Sigmoid colon (tissue), 7 donors: ENCODE results near the gene RNH1. TPM values are rescaled to one million over a fixed set of nuclear protein-coding genes. Genes with fewer than 3 reads are reported as not detected.

Source experiments
- DNase-seq: peaks from one replicate; pipeline ENCODE4 v3.0.0-alpha.2; 2019
- H3K27ac ChIP-seq, 4 donors: fragments of 200-600 bp; sonication (generic); one replicate each; pipeline ENCODE4 v1.5.1; 2016 to 2019; ENCODE audit warnings: mild to moderate bottlenecking in 1 of 4
- H3K27me3 ChIP-seq, 3 donors: fragments of 200-600 bp; sonication (generic); one replicate each; pipeline ENCODE4 v1.5.1; 2019; ENCODE audit warnings: mild to moderate bottlenecking in 1 of 3
- H3K36me3 ChIP-seq, 4 donors: fragments of 200-600 bp; sonication (generic); one replicate each; pipeline ENCODE4 v1.5.1; 2016 to 2019
- H3K4me1 ChIP-seq, 4 donors: fragments of 200-600 bp; sonication (generic); one replicate each; pipeline ENCODE4 v1.5.1; 2017 to 2019
- H3K4me3 ChIP-seq, 4 donors: fragments of 200-600 bp; sonication (generic); one replicate each; pipeline ENCODE4 v1.5.1; 2017 to 2019; ENCODE audit warnings: mild to moderate bottlenecking in 2 of 4, moderate library complexity in 1 of 4
- H3K9me3 ChIP-seq, 4 donors: fragments of 200-600 bp in 3 of 4; sonication (generic) in 3 of 4; one replicate each; pipeline versions ENCODE4 v1.5.1 to v1.6.1; 2013 to 2019
- CTCF ChIP-seq, 4 experiments: fragments of 450-650 bp in 3 of 4; fragments of 200-600 bp in 1 of 4; IDR thresholded peaks; one replicate each; pipeline ENCODE4 v1.5.1; 2016 to 2019; ENCODE audit warnings: antibody characterized with exemption in 4 of 4, mild to moderate bottlenecking in 3 of 4, moderate library complexity in 2 of 4
- EP300 ChIP-seq, 4 donors: sonication (generic); formaldehyde crosslinking; IDR thresholded peaks; one replicate each; pipeline ENCODE4 v1.6.1; 2017; ENCODE audit warnings: antibody characterized with exemption in 4 of 4
- POLR2A ChIP-seq, 2 donors: fragments of 450-650 bp; IDR thresholded peaks; one replicate each; pipeline ENCODE4 v1.6.1; 2016; ENCODE audit warnings: antibody characterized with exemption in 2 of 2, mild to moderate bottlenecking in 2 of 2, moderate library complexity in 2 of 2
- POLR2AphosphoS5 ChIP-seq, 4 donors: sonication (generic); formaldehyde crosslinking; IDR thresholded peaks; one replicate each; pipeline ENCODE4 v1.6.1; 2017; ENCODE audit warnings: antibody characterized with exemption in 4 of 4
- WGBS, 2 donors: extraction: QIAGEN DNeasy Blood & Tissue Kit; methylation state at CpG; one replicate each; pipeline ENCODE4 v1.1.7; 2013; 5-methylcytosine and 5-hydroxymethylcytosine counted together
- intact Hi-C: fragments of 100-400 bp; cut with DNase I; formaldehyde crosslinking; loops from one replicate; pipeline ENCODE4 v1.15.1; 2023
- polyA plus RNA-seq, 3 donors: library from polyadenylated mRNA; stranded (reverse); fragments of 200-250 nt; gene quantifications; one replicate each; pipeline ENCODE4 v1.2.3, GENCODE V29; 2013
- total RNA-seq, 4 donors: library from RNA; depleted of rRNA; stranded (reverse); fragments of >200 nt; gene quantifications; one replicate each; pipeline ENCODE4 v1.1.0, GENCODE V29; 2016
- donor health status: healthy with polysubstance abuse.
- donor health status: Bipolar disorder and iron deficiency.
- donor health status: healthy.

The RNH1 gene
- total and polyA plus RNA-seq, 7 donors: 101 to 210 (median 150) TPM

GRCh38 chr11:460331-461199 lies 46.5 kb downstream of the RNH1 start:
- H3K9me3 ChIP-seq: no peaks in the 10 kb centered on the region

GRCh38 chr11:459511-460220 lies 47.4 kb downstream of the RNH1 start:
- DNase-seq: no peak

More at GRCh38 chr11:460331-461199, 46.5 kb downstream of the RNH1 start:
- Histone ChIP-seq H3K27ac (no peak overlapping the region), H3K4me3 (no peak overlapping the region), H3K27me3 (no peaks in the 10 kb centered on the region), H3K36me3 (peaks cover 0 to 37% (median 17%) of the 10 kb centered on the region in 4 donors), H3K4me1 (no peaks in the 10 kb centered on the region)
- TF ChIP-seq POLR2A (IDR thresholded peaks at IDR 0.05) (no peak), EP300 (IDR thresholded peaks at IDR 0.05) (no peak), POLR2AphosphoS5 (IDR thresholded peaks at IDR 0.05) (no peak)
- intact Hi-C loops: no loop called here
- 91 to 94% methylated on average over 41 of the region's 41 CpGs for WGBS, 2 donors
- DNase-seq: no peak

GRCh38 chr11:457111-457760 lies 49.8 kb downstream of the RNH1 start:
- DNase-seq: no peak
- Histone ChIP-seq H3K4me1 (peaks cover 0 to 5% (median 0%) of the 10 kb centered on the region in 4 donors), H3K4me3 (no peak overlapping the region), H3K9me3 (no peaks in the 10 kb centered on the region), H3K27ac (no peak overlapping the region), H3K27me3 (no peaks in the 10 kb centered on the region), H3K36me3 (peaks cover 0 to 43% (median 12%) of the 10 kb centered on the region in 4 donors)
- 56 to 83% methylated on average over 23 of the region's 23 CpGs for WGBS, 2 donors
- TF ChIP-seq CTCF (IDR thresholded peaks at IDR 0.05): no peak
- no peak for TF ChIP-seq EP300 (IDR thresholded peaks at IDR 0.05)
- no peak for TF ChIP-seq POLR2AphosphoS5 (IDR thresholded peaks at IDR 0.05)
- no peak for TF ChIP-seq POLR2A (IDR thresholded peaks at IDR 0.05)
- intact Hi-C loops: no loop called here

More at GRCh38 chr11:459511-460220, 47.4 kb downstream of the RNH1 start:
- Histone ChIP-seq H3K27ac (no peak overlapping the region), H3K4me3 (no peak overlapping the region), H3K36me3 (peaks cover 0 to 29% (median 17%) of the 10 kb centered on the region in 4 donors), H3K9me3 (no peaks in the 10 kb centered on the region), H3K4me1 (no peaks in the 10 kb centered on the region), H3K27me3 (no peaks in the 10 kb centered on the region)
- intact Hi-C loops: no loop called here
- TF ChIP-seq CTCF (IDR thresholded peaks at IDR 0.05): no peak
- TF ChIP-seq POLR2A (IDR thresholded peaks at IDR 0.05): no peak
- no peak for TF ChIP-seq EP300 (IDR thresholded peaks at IDR 0.05)
- TF ChIP-seq POLR2AphosphoS5 (IDR thresholded peaks at IDR 0.05): no peak
- 95 to 97% methylated on average over 24 of the region's 24 CpGs for WGBS, 2 donors

- Histone ChIP-seq H3K4me3 (no peak overlapping the region), H3K27me3 (no peaks in the 10 kb centered on the region), H3K9me3 (no peaks in the 10 kb centered on the region), H3K4me1 (peaks cover 0 to 12% (median 5%) of the 10 kb centered on the region in 4 donors), H3K27ac (no peak overlapping the region), H3K36me3 (peaks cover 0 to 40% (median 10%) of the 10 kb centered on the region in 4 donors)
- intact Hi-C loops: no loop called here
- no peak for DNase-seq
- WGBS, 2 donors: 47 to 78% methylated on average over 7 of the region's 7 CpGs
- TF ChIP-seq POLR2A (IDR thresholded peaks at IDR 0.05) (no peak), EP300 (IDR thresholded peaks at IDR 0.05) (no peak), POLR2AphosphoS5 (IDR thresholded peaks at IDR 0.05) (no peak), CTCF (IDR thresholded peaks at IDR 0.05) (no peak)
Observed at GRCh38 chr11:456533-456932, 50.5 kb downstream of the RNH1 start.
